Brain microvascular endothelial cell (primary cell): ENCODE measurements around the gene POU3F1.
A peak's percentile ranks its signal among the peaks of the same experiment; 100 is the strongest.

Experiments
- DNase-seq: peaks from one replicate; pipeline ENCODE4 v3.0.0-alpha.2; 2020
- H3K27ac ChIP-seq: fragments of 250-450 bp; sonication (Bioruptor Pico); 2 replicates; pipeline ENCODE4 v1.5.1; 2020; ENCODE audit warnings: mild to moderate bottlenecking, moderate library complexity
- H3K27me3 ChIP-seq: fragments of 250-450 bp; sonication (Bioruptor Pico); replicated peaks from 2 replicates; pipeline ENCODE4 v1.5.1; 2020; ENCODE audit warnings: mild to moderate bottlenecking
- H3K36me3 ChIP-seq: fragments of 250-450 bp; sonication (Bioruptor Pico); replicated peaks from 2 replicates; pipeline ENCODE4 v1.5.1; 2020; ENCODE audit warnings: mild to moderate bottlenecking
- H3K4me3 ChIP-seq: 2 replicates; pipeline ENCODE4 v1.5.1; 2011; ENCODE audit warnings: low read depth, mild to moderate bottlenecking, control low read depth, low read length, moderate library complexity
- in situ Hi-C: cut with HindIII; loops from 2 replicates; pipeline ENCODE4 v1.10.0; 2017; ENCODE audit warnings: low sequenced_read_pairs, low pct_ligation_motif_present
- TF ChIP-seq, protein P1 (sequence below): IDR thresholded peaks from 2 replicates; pipeline ENCODE4 v1.5.1; 2011; ENCODE audit warnings: low read depth, mild to moderate bottlenecking, moderate library complexity, low read length, control low read depth, inconsistent platforms; ENCODE audit errors: missing control alignments

The POU3F1 gene

DNA sequence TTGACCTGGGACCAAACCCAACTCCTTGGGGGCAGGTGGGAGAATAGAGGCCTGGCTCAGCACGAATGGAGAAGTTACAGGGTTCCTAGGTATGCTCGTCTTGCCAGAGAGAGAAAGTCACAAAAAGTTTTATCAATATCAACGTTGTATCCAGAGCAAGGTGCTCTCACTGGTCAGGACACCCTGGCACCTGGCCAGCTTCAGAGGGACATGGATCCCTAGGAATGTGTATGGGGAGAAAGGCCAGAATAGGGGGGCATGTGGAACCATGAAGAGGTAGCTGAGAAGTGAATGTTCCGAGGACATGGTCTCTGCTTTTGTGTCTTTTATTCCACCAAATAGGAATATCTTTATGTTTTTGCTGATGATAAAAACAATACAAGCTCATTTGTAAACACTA, 9.4 kb upstream of the POU3F1 start:
- TF ChIP-seq, protein P1, sequence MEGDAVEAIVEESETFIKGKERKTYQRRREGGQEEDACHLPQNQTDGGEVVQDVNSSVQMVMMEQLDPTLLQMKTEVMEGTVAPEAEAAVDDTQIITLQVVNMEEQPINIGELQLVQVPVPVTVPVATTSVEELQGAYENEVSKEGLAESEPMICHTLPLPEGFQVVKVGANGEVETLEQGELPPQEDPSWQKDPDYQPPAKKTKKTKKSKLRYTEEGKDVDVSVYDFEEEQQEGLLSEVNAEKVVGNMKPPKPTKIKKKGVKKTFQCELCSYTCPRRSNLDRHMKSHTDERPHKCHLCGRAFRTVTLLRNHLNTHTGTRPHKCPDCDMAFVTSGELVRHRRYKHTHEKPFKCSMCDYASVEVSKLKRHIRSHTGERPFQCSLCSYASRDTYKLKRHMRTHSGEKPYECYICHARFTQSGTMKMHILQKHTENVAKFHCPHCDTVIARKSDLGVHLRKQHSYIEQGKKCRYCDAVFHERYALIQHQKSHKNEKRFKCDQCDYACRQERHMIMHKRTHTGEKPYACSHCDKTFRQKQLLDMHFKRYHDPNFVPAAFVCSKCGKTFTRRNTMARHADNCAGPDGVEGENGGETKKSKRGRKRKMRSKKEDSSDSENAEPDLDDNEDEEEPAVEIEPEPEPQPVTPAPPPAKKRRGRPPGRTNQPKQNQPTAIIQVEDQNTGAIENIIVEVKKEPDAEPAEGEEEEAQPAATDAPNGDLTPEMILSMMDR, result no peak
- no peak overlapping the region for H3K27ac ChIP-seq
- no peaks in the 10 kb centered on the region for H3K27me3 ChIP-seq
- no peak for DNase-seq
- no peaks in the 10 kb centered on the region for H3K36me3 ChIP-seq
- no peak overlapping the region for H3K4me3 ChIP-seq
- in situ Hi-C loops, result no loop called here

DNA sequence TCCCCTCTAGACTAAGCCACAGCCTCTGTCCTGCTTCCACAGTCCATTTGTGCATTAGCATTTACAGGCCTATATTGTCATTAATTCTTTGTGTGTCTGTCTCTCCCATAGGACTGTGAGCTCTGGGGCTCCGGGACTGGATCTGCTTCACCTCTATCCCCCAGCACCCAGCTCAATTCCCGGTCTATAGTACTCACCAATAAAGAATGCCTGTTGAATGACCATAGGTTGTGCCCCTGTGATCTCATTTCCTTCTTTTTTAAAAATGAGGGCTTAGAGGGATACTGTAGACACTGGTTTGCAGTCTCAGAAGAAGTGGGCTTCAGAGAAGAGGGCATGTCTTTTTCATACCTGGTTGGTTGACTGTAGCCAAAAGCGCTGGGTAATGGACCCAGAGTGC, 8.8 kb upstream of the POU3F1 start:
- in situ Hi-C loops, result no loop called here
- no peak overlapping the region for H3K27ac ChIP-seq
- no peak for DNase-seq
- no peak overlapping the region for H3K4me3 ChIP-seq
- H3K36me3 ChIP-seq, result no peaks in the 10 kb centered on the region
- TF ChIP-seq, protein P1, result no peak
- H3K27me3 ChIP-seq, result no peaks in the 10 kb centered on the region

DNA sequence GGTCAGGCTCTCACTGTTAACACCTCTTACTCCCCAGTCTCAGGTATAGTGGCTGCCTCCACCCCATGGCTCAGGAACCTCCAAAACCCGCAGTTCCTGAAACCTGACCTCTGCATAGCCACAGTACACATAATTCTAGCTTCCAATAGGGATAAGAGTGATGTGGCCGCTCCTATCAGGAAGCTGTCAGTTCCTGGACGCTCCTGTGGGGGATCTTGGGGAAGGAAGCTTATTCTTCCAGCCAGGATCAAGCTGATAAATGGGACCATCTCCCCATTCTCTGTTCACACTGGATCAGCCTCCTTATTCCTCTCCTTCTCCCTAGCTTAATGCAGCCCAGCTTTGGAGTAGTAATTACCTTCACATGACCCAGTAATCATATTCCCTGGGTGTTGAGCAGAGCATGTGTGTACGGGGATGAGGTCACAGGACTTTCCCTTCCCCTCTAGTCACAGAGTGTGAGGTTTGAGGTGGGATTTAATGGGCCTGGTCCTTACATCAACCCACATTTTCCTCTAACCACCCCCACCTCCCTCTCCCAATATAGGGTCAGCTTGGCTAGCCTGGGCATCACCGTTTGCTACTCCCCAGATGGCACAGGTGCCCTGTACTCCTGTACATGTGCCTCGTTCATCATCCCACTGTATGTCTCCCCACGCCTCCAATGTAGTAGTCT, 7.0 kb upstream of the POU3F1 start:
- H3K27me3 ChIP-seq, result no peaks in the 10 kb centered on the region
- no peak for DNase-seq
- TF ChIP-seq, protein P1, result no peak
- in situ Hi-C loops, result no loop called here
- no peak overlapping the region for H3K27ac ChIP-seq
- no peak overlapping the region for H3K4me3 ChIP-seq
- H3K36me3 ChIP-seq, result no peaks in the 10 kb centered on the region

DNA sequence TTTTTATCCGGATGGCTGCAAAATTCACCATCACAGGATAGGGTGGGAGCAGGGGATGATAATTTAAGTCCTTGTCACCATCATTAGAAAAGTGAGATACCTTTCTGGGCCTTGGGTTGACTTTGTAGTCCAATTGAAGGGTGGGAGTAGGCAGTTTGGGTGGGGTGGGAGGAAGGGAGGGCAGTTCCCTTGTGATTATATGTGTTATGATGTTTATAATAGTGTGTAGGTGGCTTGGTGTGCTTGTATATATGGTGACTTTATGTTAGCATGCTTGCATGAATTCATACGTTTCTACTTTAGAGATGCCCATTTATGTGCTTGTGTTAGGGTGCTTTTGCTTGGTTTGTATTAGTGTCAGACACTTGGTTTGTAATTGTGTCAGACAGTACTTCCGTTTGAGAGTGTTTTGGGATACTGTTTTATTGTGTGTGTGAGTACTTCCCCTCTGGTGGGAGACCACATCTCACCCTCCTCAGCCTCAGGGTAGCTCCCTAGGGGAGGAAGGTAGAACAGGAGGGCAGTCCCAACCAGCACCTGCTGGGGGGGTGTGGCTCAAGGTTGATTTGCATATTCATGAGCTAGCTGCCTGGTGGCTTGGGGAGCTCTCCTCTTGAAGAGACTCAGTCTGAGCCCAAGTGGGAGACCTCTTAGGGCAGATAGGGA, 6.3 kb upstream of the POU3F1 start:
- Histone ChIP-seq H3K36me3 (no peaks in the 10 kb centered on the region), H3K27ac (no peak overlapping the region), H3K27me3 (peaks cover 5% of the 10 kb centered on the region), H3K4me3 (no peak overlapping the region)
- TF ChIP-seq, protein P1, result no peak
- in situ Hi-C loops, result no loop called here
- no peak for DNase-seq

DNA sequence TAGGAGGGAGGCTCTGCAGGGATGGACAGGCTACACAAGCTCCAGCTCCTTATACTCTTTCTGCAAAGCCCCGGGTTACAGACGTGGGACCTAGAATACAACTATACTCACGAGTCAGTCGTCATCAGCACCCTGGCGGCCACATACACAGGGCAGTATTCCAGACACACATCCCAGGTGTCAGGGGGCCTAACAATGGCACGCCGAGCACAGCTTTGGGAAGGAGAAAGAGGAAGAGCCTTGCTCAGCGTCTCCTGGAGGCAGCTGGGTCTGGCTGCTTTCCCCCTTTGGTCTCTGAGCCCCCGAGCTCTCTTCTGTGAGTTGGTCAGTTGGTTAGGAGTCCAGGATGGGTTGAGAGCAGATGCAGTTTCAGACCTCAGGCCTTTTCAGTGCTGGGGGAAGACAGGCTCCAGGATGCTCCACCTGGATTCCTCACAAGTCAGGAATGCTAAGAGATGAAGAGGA, 4.5 kb upstream of the POU3F1 start:
- peaks cover 13% of the 10 kb centered on the region for H3K27me3 ChIP-seq
- TF ChIP-seq, protein P1, result peak; percentile 6
- no peak overlapping the region for H3K4me3 ChIP-seq
- in situ Hi-C loops, result no loop called here
- H3K27ac ChIP-seq, result no peak overlapping the region
- H3K36me3 ChIP-seq, result no peaks in the 10 kb centered on the region
- DNase-seq, result no peak
